Measurements from ENCODE around the gene TSPEAR.

TSPEAR gene

GRCh38 chr21:44524414-44525371 lies 186.7 kb downstream of the TSPEAR start:
- no peak for DNase-seq

GRCh38 chr21:44523567-44524413 lies 187.6 kb downstream of the TSPEAR start:
- no peak for DNase-seq

GRCh38 chr21:44522753-44523204 lies 188.6 kb downstream of the TSPEAR start:
- no peak for DNase-seq

GRCh38 chr21:44521928-44522752 lies 189.2 kb downstream of the TSPEAR start:
- no peak for DNase-seq

GRCh38 chr21:44521301-44521927 lies 190.0 kb downstream of the TSPEAR start:
- no peak for DNase-seq

- DNase-seq, result peak in 1 of 5 experiments; percentile 7
Measured at GRCh38 chr21:44520326-44521300, 190.8 kb downstream of the TSPEAR start.

- peak in 1 of 5 experiments; percentile 4 for DNase-seq
Measured at GRCh38 chr21:44519346-44520325, 191.7 kb downstream of the TSPEAR start.

GRCh38 chr21:44518686-44519085 lies 192.7 kb downstream of the TSPEAR start:
- DNase-seq, result no peak

GRCh38 chr21:44517175-44517899 lies 194.0 kb downstream of the TSPEAR start:
- peak in 1 of 5 experiments; percentile 18 for DNase-seq

- DNase-seq, result no peak
Measured at GRCh38 chr21:44516828-44517174, 194.6 kb downstream of the TSPEAR start.

GRCh38 chr21:44516342-44516741 lies 195.0 kb downstream of the TSPEAR start:
- DNase-seq, result no peak

GRCh38 chr21:44515359-44516165 lies 195.8 kb downstream of the TSPEAR start:
- no peak for DNase-seq

- DNase-seq, result no peak
Measured at GRCh38 chr21:44514746-44515358, 196.5 kb downstream of the TSPEAR start.

GRCh38 chr21:44514218-44514520 lies 197.2 kb downstream of the TSPEAR start:
- no peak for DNase-seq

- DNase-seq, result no peak
Measured at GRCh38 chr21:44513389-44514217, 197.8 kb downstream of the TSPEAR start.

- no peak for DNase-seq
Measured at GRCh38 chr21:44512496-44513388, 198.6 kb downstream of the TSPEAR start.

Measured in T-helper 2 cell (primary cell).